ENCODE measurements around the gene POTEB3.
"Not testable (repeated sequence)": the region's sequence is repeated elsewhere in the genome, so short reads cannot be mapped to it uniquely, and the experiment has no call there.

The POTEB3 gene

GRCh38 chr15:21440399-21440798 lies at the start of gene POTEB3:
POTEB3 (minus strand) TSS chr15:21440499; CDS start chr15:21440011, 488 bp downstream.
- DNase-seq = not testable (repeated sequence)

- DNase-seq = not testable (repeated sequence)
These were observed 13.4 kb upstream of the POTEB3 start for GRCh38 chr15:21453683-21454082.

- DNase-seq = not testable (repeated sequence)
These were observed 11.7 kb upstream of the POTEB3 start for GRCh38 chr15:21451920-21452563.

- not testable (repeated sequence) for DNase-seq
These were observed 11.2 kb upstream of the POTEB3 start for GRCh38 chr15:21451487-21451886.

- DNase-seq = not testable (repeated sequence)
These were observed 32.9 kb downstream of the POTEB3 start for GRCh38 chr15:21407366-21407765.

DNA sequence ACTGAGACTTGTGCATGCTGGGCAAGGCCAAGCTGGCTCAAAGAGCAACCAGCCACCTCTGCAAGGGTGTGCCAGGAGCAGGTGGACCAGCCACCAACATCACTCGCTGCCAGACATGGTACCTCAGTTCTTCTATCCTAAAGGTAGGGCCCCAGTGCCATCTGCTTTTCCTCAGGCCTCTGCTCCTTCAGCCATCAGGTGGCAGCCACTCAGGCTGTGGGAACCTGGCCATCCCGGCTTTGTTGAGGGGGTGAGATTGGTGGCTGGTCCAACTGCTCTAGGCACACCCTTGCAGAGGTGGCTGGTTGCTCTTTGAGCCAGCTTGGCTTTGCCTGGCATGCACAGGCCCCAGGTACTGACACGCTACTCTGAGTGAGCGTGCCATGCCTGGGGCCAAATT lies 38.8 kb downstream of the POTEB3 start:
- not testable (repeated sequence) for DNase-seq

DNA sequence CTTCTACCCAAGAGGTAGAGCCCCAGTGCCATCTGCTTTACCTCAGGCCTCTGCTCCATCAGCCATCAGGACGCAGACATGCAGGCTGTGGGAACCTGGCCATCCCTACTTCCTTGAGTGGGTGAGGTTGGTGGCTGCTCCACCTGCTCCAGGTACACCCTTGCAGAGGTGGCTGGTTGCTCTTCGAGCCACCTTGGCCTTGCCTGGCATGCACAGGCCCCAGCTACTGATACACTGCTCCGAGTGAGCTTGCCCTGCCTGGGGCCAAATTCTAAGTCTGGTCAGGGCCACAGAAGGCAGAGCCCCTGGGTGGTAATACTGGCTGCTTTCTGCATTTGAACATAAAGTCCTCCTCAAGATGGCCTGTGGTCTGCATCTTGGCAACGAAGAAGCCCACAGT lies 41.2 kb downstream of the POTEB3 start:
- DNase-seq = not testable (repeated sequence)

- not testable (repeated sequence) for DNase-seq
These were observed 41.8 kb downstream of the POTEB3 start for GRCh38 chr15:21398511-21398910.

DNA sequence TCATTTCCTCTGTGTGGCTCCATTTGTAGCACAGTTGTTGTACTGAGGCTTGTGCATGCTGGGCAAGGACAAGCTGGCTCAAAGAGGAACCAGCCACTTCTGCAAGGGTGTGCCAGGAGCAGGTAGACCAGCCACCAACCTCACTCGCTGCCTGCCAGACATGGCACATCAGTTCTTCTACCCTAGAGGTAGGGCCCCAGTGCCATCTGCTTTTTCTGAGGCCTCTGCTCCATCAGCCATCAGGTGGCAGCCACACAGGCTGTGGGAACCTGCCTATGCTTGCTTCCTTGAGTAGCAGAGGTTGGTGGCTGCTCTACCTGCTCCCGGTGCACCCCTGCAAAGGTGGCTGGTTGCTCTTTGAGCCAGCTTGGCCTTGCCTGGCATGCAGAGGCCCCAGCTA lies 42.6 kb downstream of the POTEB3 start:
- not testable (repeated sequence) for DNase-seq

DNA sequence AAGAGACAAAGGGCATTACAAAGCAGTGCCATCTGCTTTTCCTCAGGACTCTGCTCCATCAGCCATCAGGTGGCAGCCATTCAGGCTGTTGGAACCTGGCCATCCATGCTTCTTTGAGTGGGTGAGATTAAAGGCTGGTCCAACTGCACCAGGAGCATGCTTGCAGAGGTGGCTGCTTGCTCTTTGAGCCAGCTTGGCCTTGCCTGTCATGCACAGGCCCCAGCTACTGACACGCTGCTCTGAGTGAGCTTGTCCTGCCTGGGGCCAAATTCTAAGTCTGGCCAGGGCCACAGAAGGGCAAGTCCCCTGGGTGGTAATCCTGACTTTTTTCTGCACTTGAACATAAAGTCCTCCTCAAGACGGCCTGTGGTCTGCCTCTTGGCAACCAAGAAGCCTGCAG lies 43.1 kb downstream of the POTEB3 start:
- DNase-seq = not testable (repeated sequence)

DNA sequence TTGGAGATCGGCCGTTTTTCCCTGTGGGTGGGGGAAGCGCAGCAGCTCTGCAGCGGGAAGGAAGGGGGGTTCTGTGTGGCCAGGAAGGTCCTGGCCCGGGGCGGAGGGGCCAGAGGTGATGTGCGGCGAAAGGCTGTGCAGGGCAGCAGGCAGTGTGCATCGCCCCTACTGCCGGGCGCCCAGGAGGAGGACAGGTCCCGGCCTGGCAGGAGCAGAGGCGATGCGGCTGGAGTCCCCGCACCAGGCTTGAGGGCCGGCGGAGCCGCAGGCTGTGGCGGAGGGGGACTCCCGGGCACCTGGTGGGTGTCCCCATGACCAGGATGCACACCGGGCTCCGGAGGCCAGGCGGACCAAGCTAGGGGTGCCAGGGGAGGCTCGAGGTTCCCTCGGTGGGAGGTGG lies 54.3 kb downstream of the POTEB3 start:
- DNase-seq = not testable (repeated sequence)

DNA sequence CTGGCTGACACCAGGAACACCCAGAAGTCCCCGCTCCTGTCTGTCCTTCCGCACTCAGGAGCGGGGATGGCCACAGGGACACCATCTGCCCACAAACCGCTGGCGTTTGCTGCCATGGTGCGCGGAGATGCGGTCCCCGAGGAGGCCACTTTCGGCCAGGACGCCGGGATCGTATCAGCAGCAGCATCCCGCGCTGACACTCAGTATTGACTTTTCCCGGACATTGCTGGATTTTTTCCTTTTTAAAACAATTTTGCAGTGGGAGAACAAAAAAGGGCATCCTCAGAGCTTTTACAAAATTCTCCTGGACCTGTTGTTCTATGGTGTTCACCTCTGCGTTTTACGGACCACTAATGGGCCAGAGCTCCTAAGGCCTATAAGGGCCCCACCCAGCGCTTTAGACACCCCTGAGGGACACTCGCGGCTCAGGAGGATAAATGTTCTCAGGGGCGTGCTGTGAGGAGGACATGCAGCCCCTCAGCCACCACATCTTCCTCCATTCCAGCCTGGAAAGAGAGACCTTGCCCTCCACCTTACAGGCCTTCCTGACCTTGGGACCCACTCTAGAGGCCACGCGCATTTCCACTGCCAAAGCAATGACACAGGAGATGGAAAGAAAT lies 56.3 kb downstream of the POTEB3 start:
- not testable (repeated sequence) for DNase-seq

DNA sequence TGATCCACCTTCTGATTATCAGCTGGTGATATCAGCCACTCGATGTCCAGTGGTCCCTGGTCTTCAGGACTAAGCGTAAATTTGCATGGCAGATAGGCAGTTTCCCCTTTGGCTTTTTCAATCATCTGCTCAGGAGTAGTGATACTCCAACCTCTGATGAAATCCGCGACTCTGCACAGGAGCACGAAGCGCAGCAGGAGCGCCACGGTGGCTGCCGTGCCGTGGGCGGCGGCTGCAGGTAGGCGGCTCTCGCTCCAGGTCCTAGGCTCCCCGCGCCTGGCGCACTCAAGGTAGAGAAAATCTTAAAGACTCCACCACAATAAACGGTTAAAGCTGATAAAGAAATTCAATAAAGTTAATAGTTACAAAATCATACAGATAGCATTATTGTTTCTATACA lies 66.6 kb downstream of the POTEB3 start:
- DNase-seq = not testable (repeated sequence)

DNA sequence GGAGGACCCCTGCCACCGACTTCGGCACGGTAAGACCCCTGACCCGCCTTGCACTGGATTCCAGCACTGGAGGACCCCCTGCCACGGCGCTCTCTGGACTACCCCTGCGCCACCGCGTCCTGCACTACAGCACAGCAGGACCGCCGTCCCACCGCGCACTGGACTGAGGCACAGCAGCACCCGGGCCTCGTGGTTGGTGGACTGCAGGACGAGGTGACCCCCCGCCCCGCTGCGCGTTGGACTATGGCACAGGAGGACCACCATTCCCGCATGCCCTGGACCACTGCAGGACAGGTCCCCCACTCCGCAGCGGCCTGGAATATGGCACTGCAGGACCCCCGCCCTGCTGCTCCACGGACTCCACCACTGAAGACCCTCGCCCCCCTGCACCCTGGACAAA lies 71.1 kb downstream of the POTEB3 start:
- not testable (repeated sequence) for DNase-seq

- DNase-seq = not testable (repeated sequence)
These were observed 71.7 kb downstream of the POTEB3 start for GRCh38 chr15:21368625-21369024.

Data from activated effector memory CD4-positive, alpha-beta T cell treated with Interleukin-2 at 50 U/mL for 16 hours (primary cell).